PC-9 (cell line): ENCODE measurements around the gene FBXO44. TPM values are rescaled to one million over a fixed set of nuclear protein-coding genes. Genes with fewer than 3 reads are reported as not detected.

Experiments
- BruUV-seq: library from RNA; stranded (reverse); fragments of 400-500 nt; replicated peaks from 2 replicates; lab custom pipeline; 2021; lab: Mats Ljungman, UMichigan
- CTCF ChIA-PET: fragments of 300-600 bp; sonication (Branson Sonifier 250); formaldehyde crosslinking; loops from one replicate; lab custom pipeline; 2022; ENCODE audit warnings: antibody characterized with exemption; lab: Charles Lee
- POLR2A ChIA-PET: fragments of 300-600 bp; sonication (Branson Sonifier 250); formaldehyde crosslinking; loops from one replicate; lab custom pipeline; 2022; ENCODE audit warnings: antibody characterized with exemption; ENCODE audit not compliant: unreplicated experiment; lab: Charles Lee
- DNase-seq, 2 experiments: peaks; one replicate each; pipeline versions ENCODE4 v3.0.0 to v3.0.0-alpha.2; 2015 to 2022; ENCODE audit warnings: mixed read lengths in 1 of 2
- H2AFZ ChIP-seq: fragments of 200-600 bp; sonication (generic); 2 replicates; pipeline ENCODE4 v1.8.1; 2017; ENCODE audit warnings: antibody characterized with exemption
- H3F3A ChIP-seq: fragments of 200-600 bp; sonication (generic); 2 replicates; pipeline ENCODE4 v1.8.1; 2017; ENCODE audit warnings: antibody characterized with exemption, mild to moderate bottlenecking, low read depth; ENCODE audit not compliant: insufficient read depth
- H3K27ac ChIP-seq: fragments of 200-600 bp; sonication (generic); 2 replicates; pipeline ENCODE4 v1.6.1; 2016; ENCODE audit warnings: mixed run types
- H3K27me3 ChIP-seq: fragments of 200-600 bp; sonication (generic); 2 replicates; pipeline ENCODE4 v1.6.1; 2016; ENCODE audit warnings: low read depth, mixed run types; ENCODE audit not compliant: insufficient read depth
- H3K36me3 ChIP-seq: fragments of 200-600 bp; sonication (generic); 2 replicates; pipeline ENCODE4 v1.6.1; 2016; ENCODE audit warnings: low read depth, mixed run types
- H3K4me1 ChIP-seq: fragments of 200-600 bp; sonication (generic); replicated peaks from 2 replicates; pipeline ENCODE4 v1.6.1; 2016; ENCODE audit warnings: mixed run types; ENCODE audit not compliant: insufficient read depth
- H3K4me2 ChIP-seq: fragments of 200-600 bp; sonication (generic); 2 replicates; pipeline ENCODE4 v1.6.1; 2017; ENCODE audit warnings: mixed run types
- H3K4me3 ChIP-seq: fragments of 200-600 bp; sonication (generic); 2 replicates; pipeline ENCODE4 v1.6.1; 2016; ENCODE audit warnings: mixed run types
- H3K79me2 ChIP-seq: fragments of 200-600 bp; sonication (generic); 2 replicates; pipeline ENCODE4 v1.6.1; 2017; ENCODE audit warnings: low read depth, mixed run types
- H3K9me2 ChIP-seq: fragments of 200-600 bp; sonication (generic); 2 replicates; pipeline ENCODE4 v1.8.1; 2017; ENCODE audit warnings: mild to moderate bottlenecking; ENCODE audit not compliant: insufficient read depth
- H3K9me3 ChIP-seq: fragments of 200-600 bp; sonication (generic); 2 replicates; pipeline ENCODE4 v1.8.1; 2016; ENCODE audit warnings: low read depth; ENCODE audit not compliant: insufficient read depth
- H4K20me1 ChIP-seq: fragments of 200-600 bp; sonication (generic); 2 replicates; pipeline ENCODE4 v1.8.1; 2017; ENCODE audit not compliant: insufficient read depth
- EZH2 ChIP-seq: fragments of 200-600 bp; sonication (generic); IDR thresholded peaks from 2 replicates; pipeline ENCODE4 v1.8.0; 2017; ENCODE audit warnings: antibody characterized with exemption, low read depth
- intact Hi-C: fragments of 100-400 bp; cut with micrococcal nuclease; formaldehyde crosslinking; loops from one replicate; pipeline ENCODE4 v1.10.0; 2022; ENCODE audit not compliant: unreplicated experiment
- total RNA-seq: library from RNA; stranded (reverse); gene quantifications from 2 replicates; pipeline ENCODE4 v1.2.3, GENCODE V29; 2021
- TF ChIP-seq, protein P1 (sequence below): fragments of 200-600 bp; sonication (generic); conservative IDR thresholded peaks from 2 replicates; pipeline ENCODE4 v1.6.1; 2017; ENCODE audit warnings: mixed run types, antibody characterized with exemption, mild to moderate bottlenecking, moderate library complexity

Gene FBXO44
- total RNA-seq, 1 experiment from 2014 or later = 31.9 TPM

- Histone ChIP-seq H3K4me2 (peak overlapping the region; percentile 77), H3K79me2 (no peaks in the 10 kb centered on the region), H2AFZ (no peak overlapping the region), H3K4me3 (no peak overlapping the region), H3F3A (peaks cover 14% of the 10 kb centered on the region; the same call in 1 of the 2 replicates), H3K4me1 (no peaks in the 10 kb centered on the region; the same call in 1 of the 2 replicates), H3K36me3 (no peaks in the 10 kb centered on the region), H3K27ac (0 out of 2 replicates have a peak overlapping the region, but pooled peaks have one; percentile 43), H3K9me2 (no peaks in the 10 kb centered on the region), H4K20me1 (no peaks in the 10 kb centered on the region), H3K9me3 (no peaks in the 10 kb centered on the region), H3K27me3 (no peaks in the 10 kb centered on the region)
- intact Hi-C loops = no loop called here
- BruUV-seq = no TSS peak
- POLR2A ChIA-PET = interaction anchor here (0.8 kb wide), 1 partner anchor 256 kb away, joined by 5 read pairs; no protein-coding TSS in a partner anchor
- CTCF ChIA-PET = interaction anchor here (0.7 to 1.9 kb wide), 3 partner anchors 12 to 68 kb away, joined by 4 to 16 read pairs (median 6); partner anchors contain the start of gene FBXO6
- TF ChIP-seq EZH2 = no peak
- TF ChIP-seq, protein P1, sequence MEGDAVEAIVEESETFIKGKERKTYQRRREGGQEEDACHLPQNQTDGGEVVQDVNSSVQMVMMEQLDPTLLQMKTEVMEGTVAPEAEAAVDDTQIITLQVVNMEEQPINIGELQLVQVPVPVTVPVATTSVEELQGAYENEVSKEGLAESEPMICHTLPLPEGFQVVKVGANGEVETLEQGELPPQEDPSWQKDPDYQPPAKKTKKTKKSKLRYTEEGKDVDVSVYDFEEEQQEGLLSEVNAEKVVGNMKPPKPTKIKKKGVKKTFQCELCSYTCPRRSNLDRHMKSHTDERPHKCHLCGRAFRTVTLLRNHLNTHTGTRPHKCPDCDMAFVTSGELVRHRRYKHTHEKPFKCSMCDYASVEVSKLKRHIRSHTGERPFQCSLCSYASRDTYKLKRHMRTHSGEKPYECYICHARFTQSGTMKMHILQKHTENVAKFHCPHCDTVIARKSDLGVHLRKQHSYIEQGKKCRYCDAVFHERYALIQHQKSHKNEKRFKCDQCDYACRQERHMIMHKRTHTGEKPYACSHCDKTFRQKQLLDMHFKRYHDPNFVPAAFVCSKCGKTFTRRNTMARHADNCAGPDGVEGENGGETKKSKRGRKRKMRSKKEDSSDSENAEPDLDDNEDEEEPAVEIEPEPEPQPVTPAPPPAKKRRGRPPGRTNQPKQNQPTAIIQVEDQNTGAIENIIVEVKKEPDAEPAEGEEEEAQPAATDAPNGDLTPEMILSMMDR = no peak
- DNase-seq = no peak
Measured at GRCh38 chr1:11652203-11652780, 2.4 kb upstream of the FBXO44 start.

- Histone ChIP-seq H3K4me3 (peak overlapping the region; percentile 61), H3K4me2 (peak overlapping the region; percentile 77), H2AFZ (no peak overlapping the region), H3K79me2 (no peaks in the 10 kb centered on the region), H4K20me1 (no peaks in the 10 kb centered on the region), H3K36me3 (no peaks in the 10 kb centered on the region), H3K9me2 (no peaks in the 10 kb centered on the region), H3K27ac (peak overlapping the region; percentile 60), H3F3A (peaks cover 14% of the 10 kb centered on the region; the same call in 1 of the 2 replicates), H3K4me1 (no peaks in the 10 kb centered on the region; the same call in 1 of the 2 replicates), H3K27me3 (no peaks in the 10 kb centered on the region), H3K9me3 (no peaks in the 10 kb centered on the region)
- intact Hi-C loops = no loop called here
- ChIA-PET POLR2A (interaction anchor here (0.5 to 0.8 kb wide), 9 partner anchors 9 to 386 kb away, joined by 3 to 16 read pairs (median 5); partner anchors contain the start of gene MIIP), CTCF (interaction anchor here (0.5 to 1.9 kb wide), 6 partner anchors 11 to 616 kb away, joined by 3 to 16 read pairs (median 6); partner anchors contain the start of gene FBXO6)
- DNase-seq = peak; percentile 75 to 81
- BruUV-seq = no TSS peak
- TF ChIP-seq, protein P1 = no peak
- TF ChIP-seq EZH2 = no peak
Measured at GRCh38 chr1:11653101-11653860, 1.4 kb upstream of the FBXO44 start.

DNA sequence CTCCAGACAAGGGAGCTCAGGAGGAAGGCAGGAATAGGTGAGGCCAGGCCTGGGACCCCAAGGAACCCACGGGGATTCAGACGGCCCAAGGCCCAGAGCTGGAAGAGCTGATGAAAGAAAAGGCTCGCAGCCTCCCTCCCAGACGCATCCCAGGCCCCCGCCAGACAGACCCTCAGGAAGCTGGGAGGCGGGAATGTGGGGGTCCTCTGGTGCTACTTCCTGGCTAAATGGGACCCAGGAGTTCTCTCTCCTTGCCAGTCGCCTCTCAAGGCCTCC is 878 bp upstream of the FBXO44 start:
- BruUV-seq = TSS peak; percentile 38
- H3K79me2 ChIP-seq = no peaks in the 10 kb centered on the region
- H3K9me3 ChIP-seq = no peaks in the 10 kb centered on the region
- H3K4me2 ChIP-seq = peak overlapping the region; percentile 77
- no peak for DNase-seq
- H3F3A ChIP-seq = peaks cover 14% of the 10 kb centered on the region; the same call in 1 of the 2 replicates
- intact Hi-C loops = no loop called here
- ChIA-PET CTCF (interaction anchor here (0.5 to 1.9 kb wide), 4 partner anchors 11 to 617 kb away, joined by 3 to 16 read pairs (median 6); partner anchors contain the start of gene FBXO6), POLR2A (interaction anchor here (0.5 to 0.7 kb wide), 4 partner anchors 9 to 365 kb away, joined by 3 to 16 read pairs (median 5); partner anchors contain the start of gene MIIP)
- no peaks in the 10 kb centered on the region for H3K9me2 ChIP-seq
- no peaks in the 10 kb centered on the region for H3K27me3 ChIP-seq
- H3K4me1 ChIP-seq = no peaks in the 10 kb centered on the region; the same call in 1 of the 2 replicates
- peak overlapping the region; percentile 55; the same call in 1 of the 2 replicates for H2AFZ ChIP-seq
- H4K20me1 ChIP-seq = no peaks in the 10 kb centered on the region
- H3K36me3 ChIP-seq = no peaks in the 10 kb centered on the region
- peak overlapping the region; percentile 60 for H3K27ac ChIP-seq
- peak overlapping the region; percentile 61 for H3K4me3 ChIP-seq
- TF ChIP-seq EZH2 = no peak
- TF ChIP-seq, protein P1 = no peak
